Prostate gland (tissue), 2 donors: ENCODE data around the gene RTN4RL1. TPM values are rescaled to one million over a fixed set of nuclear protein-coding genes. Genes with fewer than 3 reads are reported as not detected.
"Not testable (repeated sequence)": the region's sequence is repeated elsewhere in the genome, so short reads cannot be mapped to it uniquely, and the experiment has no call there.

Experiments used
- DNase-seq: peaks from one replicate; pipeline ENCODE4 v3.0.0-alpha.2; 2019; ENCODE audit warnings: low spot score
- H3K27ac ChIP-seq, 2 donors: fragments of 200-600 bp; sonication (generic); 2 replicates each; pipeline ENCODE4 v1.5.1; 2017 to 2019
- H3K27me3 ChIP-seq: fragments of 200-600 bp; sonication (generic); replicated peaks from 2 replicates; pipeline ENCODE4 v1.5.1; 2019; ENCODE audit not compliant: insufficient read depth
- H3K36me3 ChIP-seq, 2 donors: fragments of 200-600 bp; sonication (generic); 1 replicate in 1 of 2; 2 replicates in 1 of 2; pipeline versions ENCODE4 v1.5.1 to v1.8.1; 2017 to 2019
- H3K4me1 ChIP-seq: fragments of 200-600 bp; sonication (generic); replicated peaks from 2 replicates; pipeline ENCODE4 v1.5.1; 2019
- H3K4me3 ChIP-seq, 2 donors: fragments of 200-600 bp; sonication (generic); 2 replicates each; pipeline ENCODE4 v1.5.1; 2017 to 2019
- H3K9me3 ChIP-seq: fragments of 200-600 bp; sonication (generic); 2 replicates; pipeline ENCODE4 v1.5.1; 2017
- POLR2A ChIP-seq: fragments of 450-650 bp; IDR thresholded peaks from one replicate; pipeline ENCODE4 v1.6.1; 2016; ENCODE audit warnings: antibody characterized with exemption, mild to moderate bottlenecking
- POLR2AphosphoS5 ChIP-seq: sonication (generic); formaldehyde crosslinking; IDR thresholded peaks from one replicate; pipeline ENCODE4 v1.6.1; 2017; ENCODE audit warnings: antibody characterized with exemption
- WGBS: methylation state at CpG from one replicate; pipeline ENCODE4 v1.1.5; 2018; 5-methylcytosine and 5-hydroxymethylcytosine counted together
- intact Hi-C: fragments of 100-400 bp; cut with DNase I; formaldehyde crosslinking; loops from one replicate; pipeline ENCODE4 v1.14.2; 2022
- total RNA-seq, 2 donors: library from RNA; depleted of rRNA; stranded (reverse); fragments of >200 nt; gene quantifications; one replicate each; pipeline ENCODE4 v1.1.0, GENCODE V29; 2016
- TF ChIP-seq, protein P1 (sequence below), 4 experiments: fragments of 200-600 bp in 2 of 4; fragments of 450-650 bp in 2 of 4; sonication (generic) in 2 of 4; IDR thresholded peaks; 1 replicate in 3 of 4; 2 replicates in 1 of 4; pipeline ENCODE4 v1.5.1; 2016 to 2019; ENCODE audit warnings: antibody characterized with exemption in 4 of 4, mild to moderate bottlenecking in 2 of 4, moderate library complexity in 2 of 4

Gene RTN4RL1
- total RNA-seq, 2 donors from 2014 or later = 8.3 to 21.5 TPM

- no peaks in the 10 kb centered on the region for H3K9me3 ChIP-seq
- no peaks in the 10 kb centered on the region for H3K36me3 ChIP-seq
- H3K27ac ChIP-seq = no peak overlapping the region
- intact Hi-C loops = no loop called here
- no peaks in the 10 kb centered on the region for H3K27me3 ChIP-seq
- H3K4me3 ChIP-seq = no peak overlapping the region
- TF ChIP-seq POLR2A (no peak), POLR2AphosphoS5 (no peak)
- TF ChIP-seq, protein P1, sequence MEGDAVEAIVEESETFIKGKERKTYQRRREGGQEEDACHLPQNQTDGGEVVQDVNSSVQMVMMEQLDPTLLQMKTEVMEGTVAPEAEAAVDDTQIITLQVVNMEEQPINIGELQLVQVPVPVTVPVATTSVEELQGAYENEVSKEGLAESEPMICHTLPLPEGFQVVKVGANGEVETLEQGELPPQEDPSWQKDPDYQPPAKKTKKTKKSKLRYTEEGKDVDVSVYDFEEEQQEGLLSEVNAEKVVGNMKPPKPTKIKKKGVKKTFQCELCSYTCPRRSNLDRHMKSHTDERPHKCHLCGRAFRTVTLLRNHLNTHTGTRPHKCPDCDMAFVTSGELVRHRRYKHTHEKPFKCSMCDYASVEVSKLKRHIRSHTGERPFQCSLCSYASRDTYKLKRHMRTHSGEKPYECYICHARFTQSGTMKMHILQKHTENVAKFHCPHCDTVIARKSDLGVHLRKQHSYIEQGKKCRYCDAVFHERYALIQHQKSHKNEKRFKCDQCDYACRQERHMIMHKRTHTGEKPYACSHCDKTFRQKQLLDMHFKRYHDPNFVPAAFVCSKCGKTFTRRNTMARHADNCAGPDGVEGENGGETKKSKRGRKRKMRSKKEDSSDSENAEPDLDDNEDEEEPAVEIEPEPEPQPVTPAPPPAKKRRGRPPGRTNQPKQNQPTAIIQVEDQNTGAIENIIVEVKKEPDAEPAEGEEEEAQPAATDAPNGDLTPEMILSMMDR (IDR thresholded peaks at IDR 0.05) = no peak
- 87% methylated on average over 4 of the region's 4 CpGs for WGBS
- DNase-seq = no peak
- H3K4me1 ChIP-seq = no peaks in the 10 kb centered on the region
Measured at GRCh38 chr17:1985093-1985492, 40.0 kb downstream of the RTN4RL1 start.

- H3K9me3 ChIP-seq = not testable (repeated sequence)
Measured at GRCh38 chr17:1982793-1983366, 42.3 kb downstream of the RTN4RL1 start.

GRCh38 chr17:1980665-1981250 is 44.4 kb downstream of the RTN4RL1 start:
- no peak for DNase-seq
- no peaks in the 10 kb centered on the region for H3K4me1 ChIP-seq
- no peaks in the 10 kb centered on the region for H3K36me3 ChIP-seq
- H3K27me3 ChIP-seq = no peaks in the 10 kb centered on the region
- no peak overlapping the region for H3K4me3 ChIP-seq
- 88% methylated on average over 8 of the region's 8 CpGs for WGBS
- TF ChIP-seq, protein P1 (IDR thresholded peaks at IDR 0.05) = no peak
- no peak for TF ChIP-seq POLR2AphosphoS5
- TF ChIP-seq POLR2A = no peak
- H3K9me3 ChIP-seq = no peaks in the 10 kb centered on the region
- no peak overlapping the region for H3K27ac ChIP-seq
- intact Hi-C loops = no loop called here

More at GRCh38 chr17:1982793-1983366, 42.3 kb downstream of the RTN4RL1 start:
- H3K27me3 ChIP-seq, H3K4me1 ChIP-seq, H3K36me3 ChIP-seq, H3K4me3 ChIP-seq, intact Hi-C loops, H3K27ac ChIP-seq, DNase-seq: not testable (repeated sequence)
- WGBS = 93% methylated on average over 13 of the region's 13 CpGs

DNA sequence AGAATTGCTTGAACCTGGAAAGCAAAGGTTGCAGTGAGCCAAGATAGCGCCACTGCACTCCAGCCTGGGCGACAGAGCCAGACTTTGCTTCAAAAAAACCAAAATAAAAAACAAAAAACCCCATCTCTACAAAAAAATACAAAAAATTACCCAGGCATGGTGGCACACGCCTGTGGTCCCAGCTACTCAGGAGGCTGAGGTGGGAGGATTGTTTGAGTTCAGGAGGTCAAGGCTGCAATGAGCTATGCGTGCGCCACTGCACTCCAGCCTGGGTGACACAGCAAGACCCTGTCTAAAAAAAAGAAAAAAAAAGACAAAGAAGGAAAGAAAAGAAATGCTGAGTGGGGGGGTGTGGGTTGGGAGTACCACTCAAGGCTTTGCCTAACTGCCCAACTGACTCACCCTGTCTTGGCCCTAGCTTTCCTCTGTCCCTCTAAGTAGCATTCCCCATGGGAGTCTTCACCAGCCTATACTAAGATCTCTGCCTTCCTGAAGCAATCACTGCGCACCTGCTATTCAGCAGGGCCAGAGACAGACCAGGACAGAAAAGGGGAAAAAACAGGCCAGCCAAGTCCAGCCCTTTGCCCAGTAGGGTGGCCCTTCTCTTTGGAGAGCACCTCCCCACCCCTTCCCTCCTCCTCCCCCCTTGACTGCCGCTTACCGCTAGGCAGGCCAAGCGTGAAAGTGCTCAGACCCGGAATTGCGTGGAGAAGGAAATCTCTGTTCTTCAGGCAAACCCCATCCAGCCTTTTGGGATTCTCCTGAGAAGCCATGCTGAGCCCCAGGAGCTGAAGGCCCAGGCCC is 45.8 kb downstream of the RTN4RL1 start:
- Histone ChIP-seq H3K4me1 (no peaks in the 10 kb centered on the region), H3K27ac (no peak overlapping the region), H3K9me3 (no peaks in the 10 kb centered on the region), H3K4me3 (no peak overlapping the region), H3K36me3 (no peaks in the 10 kb centered on the region), H3K27me3 (no peaks in the 10 kb centered on the region)
- TF ChIP-seq, protein P1 (IDR thresholded peaks at IDR 0.05) = no peak
- TF ChIP-seq POLR2AphosphoS5 (no peak), POLR2A (no peak)
- no peak for DNase-seq
- WGBS = 92% methylated on average over 11 of the region's 11 CpGs
- intact Hi-C loops = no loop called here

- no peaks in the 10 kb centered on the region for H3K4me1 ChIP-seq
- no peak for DNase-seq
- H3K9me3 ChIP-seq = no peaks in the 10 kb centered on the region
- TF ChIP-seq, protein P1 (IDR thresholded peaks at IDR 0.05) = no peak
- TF ChIP-seq POLR2AphosphoS5 = no peak
- TF ChIP-seq POLR2A = no peak
- intact Hi-C loops = no loop called here
- H3K4me3 ChIP-seq = no peak overlapping the region
- no peaks in the 10 kb centered on the region for H3K27me3 ChIP-seq
- no peak overlapping the region for H3K27ac ChIP-seq
- 85% methylated on average over 16 of the region's 16 CpGs for WGBS
- no peaks in the 10 kb centered on the region for H3K36me3 ChIP-seq
Measured at GRCh38 chr17:1978396-1978949, 46.7 kb downstream of the RTN4RL1 start.
